Measurements from ENCODE around the gene PSME2.
A peak's percentile ranks its signal among the peaks of the same experiment; 100 is the strongest.

The PSME2 gene

DNA sequence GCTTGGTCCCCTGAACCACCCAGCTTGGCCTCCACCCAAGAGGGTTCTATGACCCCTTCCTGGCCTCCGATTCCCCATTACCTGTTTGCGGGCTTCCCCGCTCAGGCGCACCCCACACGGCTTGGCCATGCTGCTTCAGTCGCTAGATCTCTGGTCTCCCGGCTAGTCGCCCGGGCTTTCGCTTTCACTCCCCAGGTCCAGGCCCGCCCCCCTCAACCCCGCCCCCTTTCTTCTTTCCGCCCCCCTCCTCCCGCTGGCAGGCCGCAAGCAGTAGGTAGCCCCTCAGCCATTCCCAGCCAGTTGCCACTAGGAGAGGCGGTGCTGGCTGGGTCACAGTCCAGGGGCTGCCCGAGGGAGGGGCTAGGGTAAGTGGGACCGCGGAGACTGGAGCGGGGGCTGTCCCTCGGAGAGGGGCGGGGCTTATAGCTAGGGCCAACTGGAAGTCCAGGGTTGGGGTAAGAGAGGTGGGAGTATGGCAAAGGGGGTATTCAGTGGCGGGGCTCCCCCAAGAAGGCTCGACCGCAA, at the start of gene PSME2:
Gene PSME2 (minus strand): TSS at position 158 of the 525 bp plus-strand sequence. CDS start 29 bp downstream, at position 129.
- peak; percentile 75 to 86 for DNase-seq (ENCODE audit: low read depth in 2 of 2)

GRCh38 chr14:24195186-24196070, 49.0 kb upstream of the PSME2 start, which contains the start of gene TM9SF1:
TM9SF1 (minus strand) TSS chr14:24195441; CDS start chr14:24195019, 422 bp downstream.
- DNase-seq (ENCODE audit: low read depth in 2 of 2) = peak; percentile 72 to 73

- no peak for DNase-seq (ENCODE audit: low read depth in 2 of 2)
Measured at GRCh38 chr14:24194873-24195185, 48.4 kb upstream of the PSME2 start.

DNA sequence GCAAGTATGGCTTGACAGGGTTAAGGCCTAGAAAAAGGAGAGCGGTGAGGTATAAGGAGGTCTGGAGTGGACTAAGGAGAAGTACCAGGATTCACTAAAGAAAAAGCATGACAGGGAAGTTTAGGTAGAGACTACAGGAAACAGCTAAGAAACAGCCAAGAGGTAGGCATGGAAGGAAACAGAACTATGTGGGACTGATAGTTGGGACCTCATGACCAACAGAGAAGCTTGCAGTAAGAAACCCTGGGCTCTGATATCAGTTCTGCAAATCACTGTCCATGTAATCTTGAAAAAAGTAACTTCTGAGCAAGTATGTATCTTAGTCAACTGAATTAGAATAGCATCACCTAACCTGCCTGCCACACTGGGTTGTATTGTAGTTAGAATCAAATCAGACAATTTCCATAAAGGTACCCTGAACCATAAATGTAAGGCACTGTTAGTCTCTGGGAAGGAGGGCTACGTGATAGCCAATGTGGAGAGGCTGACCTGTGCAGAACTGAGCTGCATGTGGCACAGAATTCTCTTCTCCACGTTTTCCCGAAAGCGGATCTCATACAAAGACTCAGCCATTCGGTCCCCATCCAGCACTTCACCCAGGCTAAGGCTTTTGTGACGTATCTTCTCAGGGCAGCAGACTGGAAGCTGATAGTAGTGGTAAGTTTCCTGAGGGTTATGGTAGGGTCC, 47.9 kb upstream of the PSME2 start:
- DNase-seq (ENCODE audit: low read depth in 2 of 2) = no peak

- no peak for DNase-seq (ENCODE audit: low read depth in 2 of 2)
Measured at GRCh38 chr14:24192933-24193332, 46.5 kb upstream of the PSME2 start.

GRCh38 chr14:24190416-24190815, 44.0 kb upstream of the PSME2 start:
- no peak for DNase-seq (ENCODE audit: low read depth in 2 of 2)

- no peak for DNase-seq (ENCODE audit: low read depth in 2 of 2)
Measured at GRCh38 chr14:24189460-24189859, 43.0 kb upstream of the PSME2 start.

GRCh38 chr14:24189059-24189375, 42.6 kb upstream of the PSME2 start:
- DNase-seq (ENCODE audit: low read depth in 2 of 2) = no peak

GRCh38 chr14:24188251-24189058, 42.0 kb upstream of the PSME2 start, which contains the start of gene IPO4:
IPO4 (minus strand) TSS chr14:24188816; CDS start chr14:24188787, 29 bp downstream.
- DNase-seq (ENCODE audit: low read depth in 2 of 2) = peak; percentile 91 to 95

DNA sequence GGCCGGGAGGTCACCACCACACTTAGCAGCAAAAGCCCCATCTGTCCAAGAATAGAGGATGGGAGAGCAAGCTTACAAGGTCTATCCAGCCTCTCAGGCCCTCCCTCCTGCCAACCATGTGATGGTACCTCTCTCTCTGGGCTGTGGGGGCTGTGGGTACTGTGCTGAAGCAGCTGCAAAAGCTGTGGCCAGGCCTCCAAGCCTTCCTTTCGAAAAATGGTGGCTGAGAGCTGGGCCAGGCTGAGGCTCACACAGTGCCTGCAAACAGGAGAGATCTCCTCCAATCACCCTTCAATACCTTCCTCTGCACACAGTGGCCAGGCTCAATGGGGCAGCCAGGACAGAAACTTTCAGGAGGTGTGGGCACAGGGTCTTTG, 41.1 kb upstream of the PSME2 start:
- no peak for DNase-seq (ENCODE audit: low read depth in 2 of 2)

GRCh38 chr14:24186831-24187538, 40.6 kb upstream of the PSME2 start:
- no peak for DNase-seq (ENCODE audit: low read depth in 2 of 2)

GRCh38 chr14:24185741-24186140, 39.3 kb upstream of the PSME2 start:
- no peak for DNase-seq (ENCODE audit: low read depth in 2 of 2)

DNA sequence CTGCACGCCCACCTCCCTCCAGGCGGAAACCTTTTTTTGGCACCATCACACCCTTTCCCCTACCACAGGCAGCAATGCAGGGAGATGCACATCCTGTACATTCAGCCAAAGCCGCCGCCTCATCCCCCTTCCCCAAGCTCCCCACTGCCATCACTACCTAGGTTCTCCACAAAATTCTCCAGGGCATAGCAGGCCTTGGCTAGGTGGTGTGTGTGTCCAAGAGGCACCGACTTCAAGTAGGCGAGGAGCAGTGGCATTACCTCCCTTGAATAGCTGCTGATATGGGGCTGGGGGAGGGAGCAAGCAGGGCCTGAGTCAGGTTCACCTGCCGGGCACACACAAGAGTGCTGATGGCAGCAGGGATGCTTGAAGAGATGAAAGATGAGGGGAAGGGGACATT, 38.6 kb upstream of the PSME2 start:
- DNase-seq (ENCODE audit: low read depth in 2 of 2) = no peak

GRCh38 chr14:24184104-24184970, 37.9 kb upstream of the PSME2 start:
- DNase-seq (ENCODE audit: low read depth in 2 of 2) = no peak

DNA sequence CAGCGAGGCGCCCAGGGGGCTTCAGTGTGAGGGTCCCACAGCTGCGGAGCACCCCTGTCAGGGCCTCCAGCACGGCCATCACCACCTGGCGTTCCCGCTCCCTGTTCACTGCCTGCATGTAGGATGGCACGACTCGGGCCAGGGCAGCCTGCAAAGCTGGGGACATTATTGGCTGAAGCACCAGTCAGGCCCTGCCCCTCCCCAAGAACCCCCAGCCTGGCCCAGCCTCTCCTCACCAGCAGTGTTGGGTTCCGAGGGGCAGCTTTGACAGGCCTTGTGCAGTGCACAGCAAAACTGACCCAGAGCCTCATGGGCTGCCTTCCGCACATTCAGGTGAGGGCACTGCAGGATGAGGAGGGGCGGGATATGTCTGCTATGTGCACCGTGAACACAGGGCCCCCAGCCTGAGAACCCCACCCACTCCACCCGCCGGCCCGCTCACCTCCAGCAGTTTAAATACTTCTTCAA, 36.6 kb upstream of the PSME2 start:
- no peak for DNase-seq (ENCODE audit: low read depth in 2 of 2)

DNA sequence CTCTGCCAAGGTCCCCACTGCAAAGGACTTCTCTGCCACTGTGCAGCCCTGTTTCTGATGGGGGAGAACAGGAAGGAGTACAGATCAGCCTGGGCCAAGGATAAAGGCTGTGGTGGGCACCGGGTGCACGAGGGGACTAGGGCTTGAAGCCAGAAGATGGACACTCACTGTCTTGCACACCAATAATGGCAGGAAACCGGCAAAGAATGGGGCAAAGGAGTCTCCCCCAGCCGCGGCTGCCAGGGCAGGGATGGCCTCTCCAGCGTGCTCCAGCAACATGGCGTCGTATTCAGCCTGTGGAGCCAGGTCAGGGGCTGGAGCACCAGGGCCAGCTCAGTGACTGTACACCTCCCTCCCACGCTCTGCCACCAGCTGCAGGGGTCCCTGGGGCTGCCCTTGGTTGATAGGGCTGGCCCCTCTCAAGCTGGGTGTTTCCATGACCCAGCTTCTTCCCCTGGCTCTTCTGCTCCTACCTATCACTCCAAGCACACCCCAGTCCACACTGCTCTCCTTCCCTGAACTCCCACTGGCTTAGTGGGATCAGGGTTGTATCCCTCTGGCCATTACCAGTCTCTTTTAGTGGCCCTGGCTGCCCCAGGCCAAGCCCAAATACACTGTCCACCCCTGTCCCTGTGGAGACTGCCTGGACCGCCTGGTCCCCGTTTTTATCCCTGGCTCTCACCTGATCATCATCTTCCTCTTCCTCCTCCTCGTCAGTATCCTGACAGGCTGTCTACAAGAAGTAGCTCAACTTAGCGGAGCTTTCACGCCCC, 35.9 kb upstream of the PSME2 start:
- DNase-seq (ENCODE audit: low read depth in 2 of 2) = no peak

DNA sequence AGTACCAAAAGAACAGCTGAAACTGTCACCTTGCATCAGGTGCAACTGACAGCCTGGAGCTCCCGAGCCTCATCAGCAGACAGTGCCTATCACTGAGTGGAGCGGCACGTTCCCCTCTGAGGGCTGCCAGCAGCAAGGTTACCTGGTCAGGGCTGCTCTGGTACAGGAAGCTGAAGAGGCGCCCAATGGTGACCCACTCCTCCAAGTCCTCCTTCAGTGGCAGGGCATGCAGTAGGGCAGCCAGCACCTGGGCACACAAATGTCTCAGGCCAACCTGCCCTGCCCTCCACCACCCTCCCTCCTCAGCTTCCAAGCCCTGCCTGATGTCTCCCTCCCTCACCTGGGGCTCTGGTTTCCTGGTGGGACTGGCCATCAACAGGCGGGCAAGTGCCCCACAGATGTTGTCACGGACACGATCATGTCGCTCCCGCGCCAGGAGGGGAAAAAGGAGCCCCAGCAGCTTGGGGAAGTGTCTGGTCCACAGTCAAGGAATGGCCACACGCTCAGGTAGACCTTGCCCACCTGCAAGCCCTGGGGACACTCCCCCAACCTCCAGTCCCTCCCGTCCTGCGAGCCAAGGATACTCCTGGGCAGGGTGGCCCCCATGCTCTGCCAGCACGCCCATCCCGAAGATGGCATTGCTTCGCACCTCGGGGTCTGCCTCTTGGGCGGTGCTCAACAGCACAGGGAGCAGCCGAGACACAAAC, 35.1 kb upstream of the PSME2 start:
- no peak for DNase-seq (ENCODE audit: low read depth in 2 of 2)

GRCh38 chr14:24179961-24180796, 33.8 kb upstream of the PSME2 start:
- no peak for DNase-seq (ENCODE audit: low read depth in 2 of 2)
